Measurements from ENCODE around the gene PLBD2. TPM values are rescaled to one million over a fixed set of nuclear protein-coding genes. Genes with fewer than 3 reads are reported as not detected.

Gene PLBD2
- total RNA-seq, 2 donors from 2014 or later, result 54.1 to 104 TPM

DNA sequence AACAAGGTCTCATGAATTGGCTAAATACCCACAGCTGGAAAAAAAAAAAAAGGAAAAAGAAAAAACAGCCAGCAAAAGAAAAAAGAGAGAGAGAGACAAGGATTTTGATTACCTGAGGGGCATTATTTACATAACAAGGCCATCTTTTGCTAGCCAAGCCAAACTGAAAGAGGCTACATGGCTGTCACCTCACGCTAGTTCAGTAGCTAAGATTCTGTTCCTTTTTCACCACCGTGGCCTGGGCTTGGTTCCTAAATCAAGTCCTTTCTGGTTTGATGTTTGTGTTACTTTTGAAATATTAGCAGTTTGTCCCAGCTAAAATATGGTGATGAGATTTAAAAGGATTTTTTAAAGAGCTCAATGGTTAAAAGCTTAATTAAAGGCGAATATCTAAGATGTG is 47.3 kb downstream of the PLBD2 start:
- Histone ChIP-seq H3K4me1 (ENCODE audit: control insufficient read depth in 1 of 2, low read depth in 2 of 2) (peaks cover 0 to 12% of the 10 kb centered on the region in 2 donors), H3K4me3 (no peak overlapping the region), H3K27ac (no peak overlapping the region), H3K9me3 (no peaks in the 10 kb centered on the region), H3K27me3 (replicated peaks; ENCODE audit: insufficient read depth) (no peaks in the 10 kb centered on the region), H3K36me3 (no peaks in the 10 kb centered on the region)
- ATAC-seq (ENCODE audit: insufficient number of reproducible peaks, low FRiP score, low read depth), result no peak
- TF ChIP-seq, protein P1, sequence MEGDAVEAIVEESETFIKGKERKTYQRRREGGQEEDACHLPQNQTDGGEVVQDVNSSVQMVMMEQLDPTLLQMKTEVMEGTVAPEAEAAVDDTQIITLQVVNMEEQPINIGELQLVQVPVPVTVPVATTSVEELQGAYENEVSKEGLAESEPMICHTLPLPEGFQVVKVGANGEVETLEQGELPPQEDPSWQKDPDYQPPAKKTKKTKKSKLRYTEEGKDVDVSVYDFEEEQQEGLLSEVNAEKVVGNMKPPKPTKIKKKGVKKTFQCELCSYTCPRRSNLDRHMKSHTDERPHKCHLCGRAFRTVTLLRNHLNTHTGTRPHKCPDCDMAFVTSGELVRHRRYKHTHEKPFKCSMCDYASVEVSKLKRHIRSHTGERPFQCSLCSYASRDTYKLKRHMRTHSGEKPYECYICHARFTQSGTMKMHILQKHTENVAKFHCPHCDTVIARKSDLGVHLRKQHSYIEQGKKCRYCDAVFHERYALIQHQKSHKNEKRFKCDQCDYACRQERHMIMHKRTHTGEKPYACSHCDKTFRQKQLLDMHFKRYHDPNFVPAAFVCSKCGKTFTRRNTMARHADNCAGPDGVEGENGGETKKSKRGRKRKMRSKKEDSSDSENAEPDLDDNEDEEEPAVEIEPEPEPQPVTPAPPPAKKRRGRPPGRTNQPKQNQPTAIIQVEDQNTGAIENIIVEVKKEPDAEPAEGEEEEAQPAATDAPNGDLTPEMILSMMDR (IDR thresholded peaks at IDR 0.05), result no peak
- no peak for DNase-seq (ENCODE audit: low spot score)

DNA sequence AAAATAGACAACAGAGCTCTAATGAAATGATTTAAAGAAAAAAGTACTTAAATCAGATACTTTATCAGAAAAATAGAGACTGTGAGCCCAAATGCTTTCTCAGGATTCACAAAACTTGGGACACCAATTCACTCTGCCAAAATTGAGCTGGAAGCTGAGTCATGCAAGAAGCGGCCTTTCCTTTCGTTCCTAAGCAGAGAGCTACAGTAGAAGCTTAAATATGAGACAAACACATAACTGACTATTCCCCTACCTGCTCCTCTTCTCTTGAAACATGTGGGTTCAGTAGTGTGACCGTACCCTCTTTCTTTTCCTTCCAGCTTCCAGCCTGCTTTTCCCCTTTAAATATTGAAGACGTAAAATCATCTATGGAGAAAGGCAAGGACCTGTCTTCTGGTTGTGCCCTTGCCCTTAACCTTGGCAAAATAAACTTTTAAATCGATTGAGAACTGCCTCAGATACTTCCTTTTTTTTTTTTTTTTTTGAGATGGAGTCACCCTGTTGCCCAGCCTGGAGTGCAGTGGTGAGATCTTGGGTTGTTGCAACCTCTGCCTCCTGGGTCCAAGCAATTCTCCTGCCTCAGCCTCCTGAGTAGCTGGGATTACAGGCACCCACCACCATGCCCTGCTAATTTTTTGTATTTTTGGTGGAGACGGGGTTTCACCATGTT is 49.7 kb downstream of the PLBD2 start:
- Histone ChIP-seq H3K27ac (no peak overlapping the region), H3K36me3 (no peaks in the 10 kb centered on the region), H3K4me1 (ENCODE audit: control insufficient read depth in 1 of 2, low read depth in 2 of 2) (peaks cover 0 to 12% of the 10 kb centered on the region in 2 donors), H3K4me3 (no peak overlapping the region), H3K9me3 (no peaks in the 10 kb centered on the region), H3K27me3 (replicated peaks; ENCODE audit: insufficient read depth) (no peaks in the 10 kb centered on the region)
- TF ChIP-seq, protein P1 (IDR thresholded peaks at IDR 0.05), result no peak
- DNase-seq (ENCODE audit: low spot score), result no peak
- no peak for ATAC-seq (ENCODE audit: insufficient number of reproducible peaks, low FRiP score, low read depth)

DNA sequence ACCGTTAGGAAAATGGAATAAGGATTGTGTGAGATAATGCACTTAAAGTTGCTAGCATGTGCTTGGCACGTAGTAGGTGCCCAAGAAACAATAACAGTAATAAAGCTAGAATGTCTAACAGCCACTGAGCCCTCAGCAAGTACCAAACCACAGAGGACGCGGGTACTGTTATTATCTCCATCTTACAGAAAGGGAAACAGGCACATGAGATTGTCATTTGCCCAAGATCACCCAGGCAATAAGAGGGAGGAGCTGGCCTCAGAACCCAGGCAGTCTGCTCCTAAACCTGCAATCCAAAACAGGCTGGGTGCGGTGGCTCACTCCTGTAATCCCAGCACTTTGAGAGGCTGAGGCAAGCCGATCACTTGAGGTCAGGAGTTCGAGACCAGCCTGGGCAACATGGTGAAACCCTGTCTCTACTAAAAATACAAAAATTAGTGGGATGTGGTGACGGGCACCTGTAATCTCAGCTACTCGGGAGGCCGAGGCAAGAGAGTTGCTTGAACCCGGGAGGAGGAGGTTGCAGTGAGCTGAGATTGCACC is 50.4 kb downstream of the PLBD2 start:
- H3K27me3 ChIP-seq (replicated peaks; ENCODE audit: insufficient read depth), result no peaks in the 10 kb centered on the region
- H3K27ac ChIP-seq, result no peak overlapping the region
- H3K4me1 ChIP-seq (ENCODE audit: control insufficient read depth in 1 of 2, low read depth in 2 of 2), result peaks cover 0 to 12% of the 10 kb centered on the region in 2 donors
- no peaks in the 10 kb centered on the region for H3K36me3 ChIP-seq
- DNase-seq (ENCODE audit: low spot score) (no peak), ATAC-seq (ENCODE audit: insufficient number of reproducible peaks, low FRiP score, low read depth) (no peak)
- H3K9me3 ChIP-seq, result no peaks in the 10 kb centered on the region
- TF ChIP-seq, protein P1 (IDR thresholded peaks at IDR 0.05), result no peak
- H3K4me3 ChIP-seq, result no peak overlapping the region

DNA sequence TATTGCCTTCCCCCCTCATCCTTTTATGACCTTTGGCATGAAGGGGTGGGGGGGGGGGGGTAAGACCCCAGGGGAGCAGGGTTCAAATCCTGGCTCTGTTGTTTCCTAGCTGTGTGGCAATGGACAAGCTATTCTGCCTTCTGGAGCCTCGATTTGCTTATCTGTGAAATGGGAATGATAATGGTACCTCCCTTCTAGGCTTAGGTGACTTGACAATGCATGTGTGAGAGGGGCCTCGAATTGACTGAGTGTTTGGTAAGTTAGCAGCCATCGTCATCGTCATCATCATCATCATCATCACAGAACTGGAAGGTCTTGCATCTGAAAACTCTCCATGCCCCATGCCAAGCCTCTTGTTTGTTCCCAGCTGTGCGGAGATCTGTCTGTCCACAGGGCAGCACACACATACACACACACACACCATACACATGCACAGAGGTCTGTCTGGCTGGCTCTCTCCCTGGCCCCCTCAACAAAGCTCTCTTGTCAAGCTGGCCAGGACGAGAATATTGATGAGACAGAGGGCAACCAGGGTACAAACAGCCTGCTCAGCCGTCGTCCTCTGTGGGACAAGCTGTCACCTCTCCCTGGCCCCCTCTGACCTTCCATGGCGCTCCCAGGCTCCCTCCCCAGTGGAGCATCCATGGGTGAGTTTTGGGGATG is 51.2 kb downstream of the PLBD2 start:
- Histone ChIP-seq H3K27me3 (replicated peaks; ENCODE audit: insufficient read depth) (no peaks in the 10 kb centered on the region), H3K27ac (no peak overlapping the region), H3K36me3 (no peaks in the 10 kb centered on the region), H3K9me3 (no peaks in the 10 kb centered on the region), H3K4me1 (ENCODE audit: control insufficient read depth in 1 of 2, low read depth in 2 of 2) (peaks cover 0 to 12% of the 10 kb centered on the region in 2 donors), H3K4me3 (no peak overlapping the region)
- TF ChIP-seq, protein P1 (IDR thresholded peaks at IDR 0.05), result no peak
- ATAC-seq (ENCODE audit: insufficient number of reproducible peaks, low FRiP score, low read depth) (no peak), DNase-seq (ENCODE audit: low spot score) (no peak)

DNA sequence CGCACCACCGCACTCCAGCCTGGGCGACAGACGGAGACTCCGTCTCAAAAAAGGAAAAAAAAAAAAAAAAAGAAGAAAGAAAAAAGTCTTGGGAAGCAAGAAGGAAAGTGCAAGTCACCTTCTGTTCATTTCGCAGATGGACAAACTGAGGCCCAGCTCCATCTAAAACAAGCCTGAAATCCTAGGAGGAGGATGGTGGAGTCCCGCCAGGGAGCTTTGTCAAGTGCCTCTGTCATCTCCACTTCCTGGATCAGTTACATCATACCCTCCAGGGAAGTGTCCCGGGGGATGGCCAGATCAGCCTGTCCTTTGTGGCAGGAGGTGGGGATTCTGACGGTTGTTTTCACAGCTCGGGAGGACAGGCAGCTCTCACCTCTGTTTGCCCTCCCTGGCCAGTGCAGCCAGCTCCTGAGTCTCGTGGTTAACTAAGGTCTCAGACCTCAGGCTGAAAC is 55.1 kb downstream of the PLBD2 start:
- no peaks in the 10 kb centered on the region for H3K27me3 ChIP-seq (replicated peaks; ENCODE audit: insufficient read depth)
- H3K27ac ChIP-seq, result no peak overlapping the region
- no peak overlapping the region for H3K4me3 ChIP-seq
- no peaks in the 10 kb centered on the region for H3K36me3 ChIP-seq
- TF ChIP-seq, protein P1 (IDR thresholded peaks at IDR 0.05), result no peak
- ATAC-seq (ENCODE audit: insufficient number of reproducible peaks, low FRiP score, low read depth) (no peak), DNase-seq (ENCODE audit: low spot score) (no peak)
- H3K4me1 ChIP-seq (ENCODE audit: control insufficient read depth in 1 of 2, low read depth in 2 of 2), result peaks cover 0 to under 1% of the 10 kb centered on the region in 2 donors
- no peaks in the 10 kb centered on the region for H3K9me3 ChIP-seq

Measured in thoracic aorta (tissue), 2 donors.